GM21825 (cell line): ENCODE data around the gene PREB.
"Not testable (repeated sequence)": the region's sequence is repeated elsewhere in the genome, so short reads cannot be mapped to it uniquely, and the experiment has no call there.

ENCODE experiments used
- ATAC-seq: cut with Tn5 transposase; IDR thresholded peaks from one replicate; pipeline ENCODE4 v1.9.1; 2021; ENCODE audit warnings: mild to moderate bottlenecking, moderate library complexity; ENCODE audit not compliant: unreplicated experiment

Gene PREB, protein sequence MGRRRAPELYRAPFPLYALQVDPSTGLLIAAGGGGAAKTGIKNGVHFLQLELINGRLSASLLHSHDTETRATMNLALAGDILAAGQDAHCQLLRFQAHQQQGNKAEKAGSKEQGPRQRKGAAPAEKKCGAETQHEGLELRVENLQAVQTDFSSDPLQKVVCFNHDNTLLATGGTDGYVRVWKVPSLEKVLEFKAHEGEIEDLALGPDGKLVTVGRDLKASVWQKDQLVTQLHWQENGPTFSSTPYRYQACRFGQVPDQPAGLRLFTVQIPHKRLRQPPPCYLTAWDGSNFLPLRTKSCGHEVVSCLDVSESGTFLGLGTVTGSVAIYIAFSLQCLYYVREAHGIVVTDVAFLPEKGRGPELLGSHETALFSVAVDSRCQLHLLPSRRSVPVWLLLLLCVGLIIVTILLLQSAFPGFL

DNA sequence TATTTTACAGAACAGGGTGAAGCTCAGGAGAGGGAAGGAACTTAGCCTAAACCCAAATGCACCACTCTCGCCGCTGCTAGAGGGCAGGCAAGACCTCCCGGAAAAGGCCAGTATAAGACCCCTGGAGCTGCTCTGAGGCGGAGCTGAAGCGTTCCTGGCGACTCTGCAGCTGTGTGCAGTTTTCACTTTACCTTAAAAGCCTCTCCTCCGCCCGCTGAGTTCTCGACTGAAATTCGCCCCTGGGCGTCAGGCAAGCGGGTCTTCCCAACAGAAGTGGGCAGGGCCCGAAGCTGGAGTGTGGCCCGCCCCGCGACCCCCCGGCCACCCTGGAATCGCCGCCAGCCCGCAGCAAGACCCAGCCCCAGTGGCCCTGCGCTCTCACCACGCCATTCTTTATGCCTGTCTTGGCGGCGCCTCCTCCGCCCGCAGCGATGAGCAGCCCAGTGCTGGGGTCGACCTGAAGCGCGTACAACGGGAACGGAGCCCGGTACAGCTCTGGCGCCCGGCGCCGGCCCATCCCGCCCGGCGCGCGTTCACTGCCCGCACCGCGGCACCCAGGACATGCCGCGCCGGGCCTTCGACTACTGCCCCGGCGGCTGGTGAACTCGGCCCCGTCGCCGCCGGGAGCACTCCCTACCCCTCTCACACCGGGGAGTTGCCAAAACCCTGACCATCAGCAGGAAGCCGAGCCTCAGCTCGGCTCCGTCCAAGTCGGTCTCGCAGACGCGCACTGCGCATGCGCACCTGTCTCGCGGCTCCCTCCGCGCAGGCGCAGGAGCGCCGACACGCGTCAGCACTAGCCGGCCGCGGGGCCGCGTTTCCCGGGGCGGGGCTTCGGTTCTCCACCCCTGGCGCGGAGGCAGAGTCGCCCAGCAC is at the start of gene PREB:
Gene PREB, minus strand, starts transcription at position 732 of the 876 bp plus-strand sequence. Its CDS starts 215 bp downstream, at position 517.
- peak; percentile 74 for ATAC-seq

DNA sequence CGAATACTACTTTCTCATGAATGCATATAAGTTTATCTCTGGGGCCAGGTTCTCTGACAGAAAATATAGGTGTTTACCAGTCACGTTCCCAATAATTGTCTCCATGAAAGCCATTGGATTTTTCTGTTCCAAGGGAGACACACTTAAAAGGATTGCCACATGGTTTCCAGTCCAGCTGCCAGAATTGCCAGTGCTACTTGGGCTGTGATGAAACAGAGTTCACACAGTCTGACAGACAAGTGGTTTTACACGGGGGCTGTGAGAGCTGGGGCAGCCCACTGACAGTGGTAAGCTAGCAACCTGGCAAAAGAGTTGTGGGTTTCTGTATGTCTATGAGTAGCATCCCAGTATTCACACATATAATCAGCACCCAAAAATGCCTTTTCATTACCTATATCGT is 49.7 kb upstream of the PREB start:
- no peak for ATAC-seq

DNA sequence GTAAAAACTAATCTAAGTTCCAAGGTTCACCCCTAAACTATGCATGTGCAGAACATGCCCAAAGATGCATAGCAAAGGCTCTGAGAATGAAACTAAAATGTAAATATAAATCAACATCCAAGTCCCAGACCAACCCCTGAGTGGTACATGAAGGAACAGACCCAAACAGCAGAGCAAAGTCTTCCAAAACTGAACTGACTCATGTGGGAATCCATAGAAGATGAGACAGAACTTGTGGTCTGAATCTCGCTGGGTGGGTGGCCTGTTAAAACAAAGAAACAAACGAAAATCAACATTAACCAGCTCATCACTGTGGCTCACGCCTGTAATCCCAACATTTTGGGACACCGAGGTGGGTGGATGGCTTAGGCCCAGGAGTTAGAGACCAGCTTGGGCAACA is 47.9 kb upstream of the PREB start:
- no peak for ATAC-seq

DNA sequence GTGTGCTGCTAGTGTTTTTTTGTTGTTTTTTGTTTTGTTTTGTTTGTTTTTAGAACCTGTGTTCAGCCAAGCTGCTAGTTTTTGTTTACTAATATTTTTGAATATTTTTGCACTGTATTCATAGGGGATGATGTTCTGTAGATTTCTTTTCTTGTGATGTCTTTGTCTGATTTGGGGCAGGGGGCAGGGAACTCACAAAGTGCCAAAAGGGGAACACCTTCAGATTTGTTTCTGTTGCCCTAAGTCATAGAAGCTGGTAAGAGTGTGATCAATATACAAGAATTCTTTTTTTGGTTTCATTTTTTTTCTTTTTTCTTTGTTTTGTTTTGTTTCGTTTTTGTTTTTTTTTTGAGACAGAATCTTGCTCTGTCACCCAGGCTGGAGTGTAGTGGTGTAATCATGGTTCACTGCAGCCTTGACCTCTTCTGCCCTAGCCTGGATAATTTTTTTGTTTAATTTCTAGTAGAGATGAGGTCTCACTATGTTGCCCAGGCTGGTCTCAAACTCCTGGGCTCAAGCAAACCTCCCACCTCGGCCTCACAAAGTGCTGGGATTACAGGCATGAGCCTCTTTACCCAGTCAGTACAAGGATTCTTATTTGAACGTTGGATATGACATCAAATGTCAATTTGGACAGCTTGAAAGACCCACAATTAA is 45.0 kb upstream of the PREB start:
- no peak for ATAC-seq

DNA sequence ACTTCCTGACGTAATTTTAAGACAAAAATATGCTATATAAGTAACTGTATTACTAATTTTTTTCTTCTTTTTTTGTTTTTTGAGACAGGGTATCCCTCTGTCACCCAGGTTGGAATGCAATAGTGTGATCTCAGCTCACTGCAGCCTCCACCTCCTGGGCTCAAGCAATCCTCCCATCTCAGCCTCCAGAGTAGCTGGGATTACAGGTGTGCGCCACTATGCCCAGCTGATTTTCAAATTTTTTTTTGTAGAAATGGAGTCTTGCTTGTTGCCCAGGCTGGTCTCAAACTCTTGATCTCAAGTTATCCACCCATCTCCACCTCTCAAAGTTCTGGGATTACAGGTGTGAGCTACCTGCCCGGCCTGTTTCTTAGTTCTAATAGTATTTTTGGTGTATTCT is 44.0 kb upstream of the PREB start:
- no peak for ATAC-seq

DNA sequence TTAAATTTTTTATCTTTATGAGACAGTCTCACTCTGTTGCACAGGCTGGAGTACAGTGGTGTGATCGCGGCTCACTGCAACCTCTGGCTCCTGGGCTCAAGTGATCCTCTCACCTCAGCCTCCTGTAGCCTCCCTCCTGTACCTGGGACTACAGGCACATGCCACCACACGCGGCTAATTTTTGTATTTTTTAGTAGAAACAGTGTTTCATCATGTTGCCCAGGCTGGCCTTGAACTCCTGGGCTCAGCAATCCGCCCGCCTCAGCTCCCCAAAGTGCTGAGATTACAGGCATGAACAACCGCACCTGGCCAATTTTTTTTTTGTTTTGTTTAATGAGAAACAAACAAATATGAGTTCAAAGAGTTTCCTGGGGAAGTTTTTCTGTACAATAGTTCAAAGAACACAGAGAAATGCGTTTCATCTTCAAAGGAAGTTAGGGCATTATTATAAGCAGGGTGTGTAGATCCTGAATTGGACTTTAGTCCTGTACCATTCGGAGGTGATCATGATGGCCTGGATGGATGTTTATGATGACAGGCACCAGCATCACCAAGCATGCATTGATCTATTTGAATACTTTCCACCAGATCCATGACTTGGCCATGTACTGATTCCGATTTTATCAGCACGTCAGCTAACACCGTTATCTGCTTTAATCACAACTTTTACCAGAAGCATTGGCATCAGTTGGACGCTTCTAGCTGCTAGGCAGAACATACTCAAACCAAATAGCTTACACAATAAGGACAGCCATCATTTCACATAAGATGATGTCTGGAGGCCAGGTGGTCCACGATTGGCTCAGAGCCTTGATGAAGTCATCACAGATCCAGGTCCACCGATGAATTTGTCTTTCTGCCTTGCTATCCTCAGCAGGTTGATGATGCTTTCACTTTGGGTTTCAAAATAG is 43.3 kb upstream of the PREB start:
- no peak for ATAC-seq

DNA sequence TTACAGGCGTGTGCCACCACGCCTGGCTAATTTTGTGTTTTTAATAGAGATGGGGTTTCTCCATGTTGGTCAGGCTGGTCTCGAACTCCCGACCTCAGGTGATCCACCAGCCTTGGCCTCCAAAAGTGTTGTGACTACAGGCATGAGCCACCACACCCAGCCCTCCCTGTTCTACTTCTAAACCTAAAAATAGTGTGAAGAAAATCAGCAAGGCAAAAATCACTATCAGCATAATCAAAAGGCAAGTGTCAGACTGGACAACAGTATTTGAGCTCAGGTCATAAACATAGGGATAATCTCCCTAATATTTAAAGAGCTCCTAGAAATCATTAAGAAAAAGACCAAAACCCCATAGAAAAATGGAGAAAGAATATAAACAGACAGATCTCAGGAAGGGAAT is 41.3 kb upstream of the PREB start:
- ATAC-seq: not testable (repeated sequence)

DNA sequence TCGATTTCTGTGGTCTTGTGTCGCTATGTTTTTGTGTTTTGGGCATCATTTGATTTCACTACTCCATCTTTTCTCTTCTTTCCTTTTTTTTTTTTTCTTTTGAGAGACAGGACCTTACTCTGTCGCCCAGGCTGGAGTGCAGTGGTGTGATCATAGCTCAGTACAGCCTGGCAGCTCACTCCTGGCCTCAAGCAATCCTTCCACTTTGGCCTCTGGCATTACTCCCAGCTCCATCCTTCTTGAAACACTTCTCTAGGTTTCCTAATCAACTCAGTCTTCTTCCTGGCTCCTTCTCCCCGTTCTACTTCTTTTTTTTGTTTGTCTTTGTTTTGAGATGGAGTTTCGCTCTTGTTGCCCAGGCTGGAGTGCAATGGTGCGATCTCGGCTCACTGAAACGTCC is 40.9 kb upstream of the PREB start:
- no peak for ATAC-seq

DNA sequence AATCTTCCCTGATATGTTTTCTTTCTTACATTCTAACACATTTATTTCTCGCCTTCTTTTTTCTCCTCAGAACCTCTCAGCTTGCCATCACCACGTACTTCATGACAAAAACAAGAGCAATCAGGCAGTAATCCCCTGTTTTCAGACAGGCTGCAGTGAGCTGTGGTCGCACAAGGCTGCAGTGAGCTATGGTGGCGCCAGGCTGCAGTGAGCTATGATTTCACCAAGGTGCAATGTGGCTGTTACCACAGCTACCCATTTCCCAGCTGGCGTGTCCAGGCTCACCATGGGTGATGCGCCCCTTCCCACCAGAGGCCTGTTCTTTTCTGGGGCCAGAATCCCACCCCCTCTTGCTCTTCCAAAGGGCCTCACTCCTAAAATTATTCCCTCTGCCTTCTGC is 40.2 kb upstream of the PREB start:
- ATAC-seq: no peak

DNA sequence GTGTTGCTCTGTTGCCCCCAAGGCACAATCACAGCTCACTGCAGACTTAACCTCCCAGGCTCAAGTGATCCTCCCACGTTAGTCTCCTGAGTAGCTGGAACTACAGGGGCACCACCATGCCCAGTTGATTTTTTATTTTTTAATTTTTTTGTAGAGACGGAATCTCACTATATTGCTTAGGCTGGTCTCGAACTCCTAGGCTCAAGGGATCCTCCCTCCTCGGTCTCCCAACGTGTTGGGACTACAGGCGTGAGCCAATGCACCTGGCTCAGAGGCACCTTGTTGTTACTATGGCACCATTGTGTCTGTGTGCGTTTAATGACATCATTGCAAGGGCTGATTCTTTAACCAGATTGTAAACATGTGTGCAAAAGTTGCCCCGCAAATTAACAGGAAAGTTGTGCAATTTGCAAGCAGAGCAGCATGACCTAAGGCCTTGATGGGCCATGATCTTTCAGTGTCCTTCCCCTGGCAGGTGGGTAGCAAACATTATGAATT is 37.0 kb upstream of the PREB start:
- no peak for ATAC-seq

DNA sequence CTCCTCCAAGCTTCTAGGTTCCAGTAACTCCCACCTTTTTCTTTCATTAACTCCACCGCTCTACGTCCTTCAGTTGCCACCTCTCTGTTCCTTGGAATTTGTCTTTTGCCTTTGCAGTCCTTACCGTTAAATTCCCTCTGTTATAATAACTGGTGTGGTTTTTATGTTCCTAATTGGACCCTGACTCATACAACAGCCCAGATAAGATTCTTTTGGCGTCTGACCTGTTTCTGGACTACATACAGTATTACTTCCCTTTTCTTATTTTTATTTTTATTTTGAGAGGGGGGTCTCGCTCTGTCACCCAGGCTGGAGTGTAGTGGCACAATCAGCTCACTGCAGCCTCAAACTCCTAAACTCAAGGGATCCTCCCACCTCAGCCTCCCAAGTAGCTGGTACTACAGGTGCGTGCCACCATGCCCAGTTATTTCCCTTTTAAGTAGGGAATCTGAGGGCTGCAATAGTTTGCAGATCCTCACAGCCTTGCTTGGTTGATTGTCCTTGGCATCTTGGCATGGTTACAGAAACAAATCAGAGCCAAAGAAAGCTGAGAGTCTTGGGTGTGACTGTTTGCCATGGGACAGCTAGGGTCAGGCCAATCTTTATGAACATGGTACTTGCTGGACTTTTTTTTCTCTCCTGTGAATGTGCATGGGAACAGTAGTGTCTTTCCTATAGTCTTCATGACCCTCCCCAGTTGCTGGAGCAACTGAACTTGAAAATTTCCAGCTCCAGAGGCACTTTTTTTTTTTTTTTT is 36.3 kb upstream of the PREB start:
- no peak for ATAC-seq

DNA sequence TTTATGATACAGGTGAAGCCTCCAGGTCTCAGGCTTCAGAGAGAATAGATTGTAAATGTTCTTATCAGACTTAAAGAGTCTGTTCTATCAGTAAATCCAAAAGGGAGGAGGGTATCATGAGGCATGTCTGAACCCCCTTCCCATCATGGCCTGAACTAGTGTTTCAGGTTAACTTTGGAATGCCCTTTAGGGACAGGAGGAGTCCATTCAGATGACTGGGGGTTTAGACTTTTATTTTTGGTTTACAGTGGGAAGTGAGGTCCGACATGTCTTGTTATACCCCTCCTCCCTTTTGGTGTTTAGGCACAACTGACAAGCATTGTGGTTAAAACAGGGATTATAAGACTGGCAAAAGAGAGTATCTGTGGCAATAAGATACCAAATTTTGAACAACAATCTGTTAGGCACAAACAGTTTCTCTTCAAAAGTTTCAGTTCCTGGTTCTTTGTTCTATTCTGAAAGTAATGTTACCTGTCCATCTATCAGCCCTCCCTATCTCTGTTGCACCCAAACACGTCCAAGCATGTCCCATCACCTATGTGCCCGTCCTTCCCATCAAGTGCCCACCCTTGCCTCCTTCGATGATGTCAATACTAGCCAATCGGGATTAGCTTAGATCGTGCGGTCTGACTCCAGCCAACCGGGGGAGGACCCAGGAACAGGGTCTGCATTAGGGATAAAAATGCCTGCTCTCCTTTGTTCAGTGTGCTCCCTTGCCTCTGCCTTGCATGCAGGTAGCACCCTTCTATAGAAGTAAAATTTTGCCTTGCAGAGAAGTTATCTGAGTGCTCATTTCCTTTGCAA is 30.7 kb upstream of the PREB start:
- ATAC-seq: no peak

DNA sequence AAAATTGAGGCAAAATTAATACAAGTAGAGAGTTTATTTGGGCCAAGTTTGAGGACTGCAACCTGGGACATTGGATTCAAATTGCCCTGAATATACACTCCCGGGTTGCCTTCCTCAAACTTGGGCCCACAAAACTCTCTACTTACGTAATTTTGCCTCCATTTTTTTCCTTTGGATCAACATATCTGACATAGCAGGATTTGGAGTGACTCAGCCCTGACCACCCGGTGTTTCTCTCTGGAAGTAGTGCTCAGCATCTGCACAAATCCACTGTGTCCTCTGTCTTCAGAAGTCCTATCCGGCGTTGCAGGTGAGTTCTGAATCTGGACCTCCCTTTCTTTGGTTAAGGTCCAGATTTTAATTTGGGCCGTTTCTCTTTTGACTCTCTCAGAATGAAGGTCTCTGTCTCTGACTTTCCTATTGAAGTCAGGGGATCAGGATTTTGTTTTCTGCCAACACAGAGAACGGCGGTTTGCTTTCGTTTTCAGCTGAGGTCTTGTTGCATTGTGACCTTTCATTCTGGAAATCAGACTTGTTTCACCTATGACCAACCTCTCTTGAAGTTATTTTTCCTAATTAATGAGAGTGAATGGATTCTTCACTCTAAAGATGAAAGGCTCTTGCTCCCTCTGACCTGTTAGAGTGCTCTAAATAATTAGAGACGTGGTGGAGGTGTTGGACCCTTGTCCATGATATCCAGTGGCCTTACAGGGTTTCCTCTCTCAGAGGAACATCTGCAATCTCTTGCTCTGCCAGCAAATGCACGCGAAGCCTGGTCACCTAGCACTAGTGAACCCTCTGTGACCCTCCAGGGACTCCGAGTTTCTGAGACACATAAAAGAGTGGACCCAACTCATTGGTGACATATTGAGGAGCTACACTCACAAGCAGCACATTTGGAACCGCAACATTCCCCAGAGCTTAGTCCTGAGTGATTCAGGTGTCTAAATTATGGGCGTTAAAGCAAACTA is 28.0 kb upstream of the PREB start:
- ATAC-seq: no peak

DNA sequence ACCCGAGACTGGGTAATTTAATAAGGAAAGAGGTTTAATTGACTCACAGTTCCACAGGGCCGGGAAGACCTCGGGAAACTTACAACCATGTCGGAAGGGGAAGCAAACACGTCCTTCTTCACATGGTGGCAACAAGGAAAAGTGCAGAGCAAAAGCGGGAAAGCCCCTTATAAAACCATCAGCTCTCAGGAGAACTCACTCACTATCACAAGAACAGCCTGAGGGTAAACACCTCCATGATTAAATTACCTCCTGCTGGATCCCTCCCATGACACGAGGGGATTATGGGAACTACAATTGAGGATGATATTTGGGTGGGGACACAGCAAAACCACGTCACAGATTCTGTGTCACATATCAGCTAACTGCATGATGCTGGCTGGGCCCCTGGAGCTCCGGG is 25.8 kb upstream of the PREB start:
- ATAC-seq: no peak

DNA sequence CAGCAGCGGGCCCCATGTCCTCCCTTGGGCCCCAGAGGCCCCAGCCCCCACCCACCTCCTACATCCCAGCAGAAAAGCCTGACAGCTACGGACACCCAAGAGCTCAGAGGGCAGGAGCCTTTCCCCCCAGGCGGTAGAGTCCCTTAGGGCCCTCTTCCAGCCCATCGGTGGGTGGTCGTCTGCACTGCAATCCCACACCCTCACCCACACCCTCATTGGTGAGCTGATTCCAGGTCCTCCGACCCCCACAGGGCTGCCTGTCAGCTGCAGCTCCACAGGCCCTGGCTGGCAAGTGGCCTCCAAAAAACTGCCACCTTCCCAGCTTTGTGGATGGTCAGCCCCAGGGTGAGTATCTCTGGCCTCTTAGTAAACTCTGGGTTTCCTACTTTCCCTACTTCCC is 24.8 kb upstream of the PREB start:
- no peak for ATAC-seq

DNA sequence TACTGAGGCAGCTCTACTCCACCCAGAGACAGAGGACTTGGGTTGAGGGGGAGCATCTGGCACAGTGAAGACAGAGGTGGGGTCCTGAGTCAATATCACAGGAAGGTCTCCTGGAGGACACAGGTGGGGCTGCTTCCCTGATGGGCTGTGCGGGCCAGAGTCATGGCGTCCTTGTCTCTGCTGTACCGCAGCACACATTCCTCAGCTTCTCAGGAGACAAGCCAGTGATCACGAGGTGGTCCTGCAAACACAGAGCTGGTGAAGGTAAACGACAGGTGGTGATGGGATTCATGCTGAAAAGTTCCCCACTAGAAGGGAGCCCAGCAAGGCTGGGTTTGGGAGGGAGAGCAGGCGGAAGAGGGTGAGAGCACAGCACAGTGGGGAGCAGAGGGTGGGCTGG is 24.0 kb upstream of the PREB start:
- ATAC-seq: no peak

DNA sequence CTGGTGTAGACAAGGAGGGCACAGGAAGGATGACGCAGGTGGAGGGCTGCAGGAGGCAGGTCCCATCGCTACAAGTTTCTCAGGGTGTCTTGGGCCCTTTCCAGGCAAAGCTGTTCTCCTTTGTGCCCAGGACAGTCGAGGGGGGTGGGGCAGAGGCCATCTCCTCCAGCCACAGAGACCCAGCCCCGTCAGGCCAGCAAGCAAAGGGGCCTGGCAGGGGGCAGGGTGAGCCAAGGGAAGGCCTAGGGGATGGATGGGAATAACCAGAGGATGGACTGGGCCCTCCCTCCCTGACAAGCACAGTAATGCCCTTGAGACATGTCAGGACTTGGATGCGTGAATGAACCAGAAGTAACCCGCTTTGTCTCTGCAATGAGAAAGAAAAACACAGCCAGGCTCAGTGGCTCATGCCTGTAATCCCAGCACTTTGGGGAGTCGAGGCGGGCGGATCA is 20.7 kb upstream of the PREB start:
- no peak for ATAC-seq

DNA sequence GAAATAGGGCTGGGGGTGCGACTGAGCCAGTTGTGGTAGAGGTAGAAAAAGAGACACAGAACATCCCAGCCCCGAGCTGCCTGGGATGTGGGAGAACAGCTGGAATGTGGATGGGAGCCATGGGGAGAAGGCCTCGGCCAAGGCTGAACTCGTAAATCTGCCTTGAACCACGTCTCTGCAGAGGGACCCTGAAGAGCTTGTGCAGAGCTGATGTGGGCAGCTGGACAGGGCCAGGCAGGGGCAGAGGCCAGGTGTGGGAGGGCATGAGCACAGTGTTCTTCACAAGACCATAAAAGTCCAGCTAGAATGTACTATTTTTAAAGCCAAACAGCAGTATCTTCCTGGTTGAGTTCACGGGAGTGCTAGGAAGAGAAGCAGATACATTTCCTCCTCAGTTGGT is 20.1 kb upstream of the PREB start:
- no peak for ATAC-seq
